Mesendoderm (in vitro differentiated cells): Measurements from ENCODE around the gene AGBL1.

Source experiments
- DNase-seq: peaks from one replicate; pipeline ENCODE4 v3.0.0; 2013
- H2AK5ac ChIP-seq: 2 replicates; pipeline ENCODE4 v1.6.1; 2013; ENCODE audit warnings: low read length, inconsistent platforms
- H2BK120ac ChIP-seq: 2 replicates; pipeline ENCODE4 v1.6.1; 2013; ENCODE audit warnings: low read depth, mild to moderate bottlenecking, low read length, moderate library complexity, mixed read lengths
- H2BK15ac ChIP-seq: replicated peaks from 2 replicates; pipeline ENCODE4 v1.6.1; 2013; ENCODE audit warnings: low read depth, mild to moderate bottlenecking, moderate library complexity
- H2BK5ac ChIP-seq: 2 replicates; pipeline ENCODE4 v1.6.1; 2013; ENCODE audit warnings: low read length, inconsistent platforms
- H3K18ac ChIP-seq: 2 replicates; pipeline ENCODE4 v1.6.1; 2013; ENCODE audit warnings: mild to moderate bottlenecking, low read length, mixed read lengths
- H3K23ac ChIP-seq: one replicate; pipeline ENCODE4 v1.6.1; 2013; ENCODE audit warnings: low read length
- H3K27ac ChIP-seq: 2 replicates; pipeline ENCODE4 v1.5.1; 2013; ENCODE audit warnings: low read depth, mild to moderate bottlenecking, inconsistent platforms, low read length, moderate library complexity
- H3K27me3 ChIP-seq: 2 replicates; pipeline ENCODE4 v1.6.1; 2013; ENCODE audit warnings: low read length, control low read depth, mild to moderate bottlenecking, inconsistent platforms; ENCODE audit not compliant: insufficient read depth, poor library complexity
- H3K36me3 ChIP-seq: 2 replicates; pipeline ENCODE4 v1.6.1; 2013; ENCODE audit warnings: low read length, inconsistent platforms; ENCODE audit not compliant: control insufficient read depth, insufficient read depth
- H3K4ac ChIP-seq: one replicate; pipeline ENCODE4 v1.6.1; 2013; ENCODE audit warnings: low read depth, mild to moderate bottlenecking, low read length, moderate library complexity
- H3K4me1 ChIP-seq: 2 replicates; pipeline ENCODE4 v1.6.1; 2013; ENCODE audit warnings: low read depth, low read length, inconsistent platforms; ENCODE audit not compliant: control insufficient read depth
- H3K4me2 ChIP-seq: 2 replicates; pipeline ENCODE4 v1.6.1; 2013; ENCODE audit warnings: low read length
- H3K4me3 ChIP-seq: 2 replicates; pipeline ENCODE4 v1.5.1; 2013; ENCODE audit warnings: mild to moderate bottlenecking, low read length
- H3K56ac ChIP-seq: one replicate; pipeline ENCODE4 v1.6.1; 2013; ENCODE audit warnings: low read length
- H3K79me1 ChIP-seq: 2 replicates; pipeline ENCODE4 v1.6.1; 2013; ENCODE audit warnings: low read length, inconsistent platforms
- H3K79me2 ChIP-seq: 2 replicates; pipeline ENCODE4 v1.6.1; 2013; ENCODE audit warnings: mild to moderate bottlenecking, low read length; ENCODE audit not compliant: control insufficient read depth, insufficient read depth
- H3K9ac ChIP-seq: 2 replicates; pipeline ENCODE4 v1.6.1; 2013; ENCODE audit warnings: low read length, inconsistent platforms
- H4K5ac ChIP-seq: one replicate; pipeline ENCODE4 v1.6.1; 2013; ENCODE audit warnings: low read length
- H4K8ac ChIP-seq: one replicate; pipeline ENCODE4 v1.6.1; 2013; ENCODE audit warnings: low read depth, mild to moderate bottlenecking, control low read depth, low read length, moderate library complexity
- WGBS: extraction: QIAGEN DNeasy Blood & Tissue Kit; methylation state at CpG from one replicate; pipeline ENCODE4 v1.1.7; 2013; ENCODE audit warnings: low lambda C conversion rate, missing lambda C conversion rate; ENCODE audit not compliant: insufficient coverage; ENCODE audit errors: extremely low coverage; 5-methylcytosine and 5-hydroxymethylcytosine counted together

Gene AGBL1

GRCh38 chr15:86392874-86393273 is 313.2 kb downstream of the AGBL1 start:
- no peak overlapping the region for H4K5ac ChIP-seq
- no peak overlapping the region for H3K23ac ChIP-seq
- no peaks in the 10 kb centered on the region for H3K36me3 ChIP-seq
- no peaks in the 10 kb centered on the region for H3K4me1 ChIP-seq
- H3K27me3 ChIP-seq = no peaks in the 10 kb centered on the region
- H4K8ac ChIP-seq = no peak overlapping the region
- H3K9ac ChIP-seq = no peak overlapping the region
- no CpG with 5 or more reads among the region's 2 CpGs for WGBS
- H3K56ac ChIP-seq = no peak overlapping the region
- no peak overlapping the region for H2AK5ac ChIP-seq
- H3K4me2 ChIP-seq = no peak overlapping the region
- no peaks in the 10 kb centered on the region for H3K79me1 ChIP-seq
- no peak for DNase-seq
- no peaks in the 10 kb centered on the region for H3K79me2 ChIP-seq
- H3K27ac ChIP-seq = no peak overlapping the region
- H2BK120ac ChIP-seq = no peak overlapping the region
- no peak overlapping the region for H2BK15ac ChIP-seq
- H2BK5ac ChIP-seq = no peak overlapping the region
- no peak overlapping the region for H3K4me3 ChIP-seq
- H3K4ac ChIP-seq = no peak overlapping the region
- no peak overlapping the region for H3K18ac ChIP-seq

- Histone ChIP-seq H3K56ac (no peak overlapping the region), H3K9ac (no peak overlapping the region), H3K23ac (no peak overlapping the region), H2BK15ac (no peak overlapping the region), H3K4me2 (no peak overlapping the region), H2BK5ac (no peak overlapping the region), H2BK120ac (no peak overlapping the region), H2AK5ac (no peak overlapping the region), H3K4me3 (no peak overlapping the region), H3K27ac (no peak overlapping the region), H4K8ac (no peak overlapping the region), H3K79me2 (no peaks in the 10 kb centered on the region), H3K4ac (no peak overlapping the region), H3K27me3 (no peaks in the 10 kb centered on the region), H3K4me1 (no peaks in the 10 kb centered on the region), H4K5ac (no peak overlapping the region), H3K18ac (no peak overlapping the region), H3K36me3 (no peaks in the 10 kb centered on the region), H3K79me1 (no peaks in the 10 kb centered on the region)
- no CpG with 5 or more reads among the region's 1 CpG for WGBS
- no peak for DNase-seq
Observed at GRCh38 chr15:86394866-86395265, 315.2 kb downstream of the AGBL1 start.

- H2AK5ac ChIP-seq = no peak overlapping the region
- no peak overlapping the region for H3K4me3 ChIP-seq
- H2BK15ac ChIP-seq = no peak overlapping the region
- no peak overlapping the region for H2BK120ac ChIP-seq
- H3K4me2 ChIP-seq = no peak overlapping the region
- no peak overlapping the region for H3K4ac ChIP-seq
- no peak overlapping the region for H3K27ac ChIP-seq
- no peak overlapping the region for H4K8ac ChIP-seq
- no peaks in the 10 kb centered on the region for H3K36me3 ChIP-seq
- no peak overlapping the region for H3K56ac ChIP-seq
- WGBS = no CpG with 5 or more reads among the region's 5 CpGs
- no peak overlapping the region for H3K23ac ChIP-seq
- DNase-seq = no peak
- no peak overlapping the region for H3K9ac ChIP-seq
- no peak overlapping the region for H2BK5ac ChIP-seq
- no peaks in the 10 kb centered on the region for H3K4me1 ChIP-seq
- H3K27me3 ChIP-seq = no peaks in the 10 kb centered on the region
- H4K5ac ChIP-seq = no peak overlapping the region
- H3K79me2 ChIP-seq = no peaks in the 10 kb centered on the region
- no peaks in the 10 kb centered on the region for H3K79me1 ChIP-seq
- no peak overlapping the region for H3K18ac ChIP-seq
Observed at GRCh38 chr15:86399041-86399954, 319.6 kb downstream of the AGBL1 start.

GRCh38 chr15:86403221-86403620 is 323.6 kb downstream of the AGBL1 start:
- no peak overlapping the region for H3K23ac ChIP-seq
- H3K18ac ChIP-seq = no peak overlapping the region
- no peaks in the 10 kb centered on the region for H3K36me3 ChIP-seq
- no peak overlapping the region for H3K9ac ChIP-seq
- no peak overlapping the region for H3K4me3 ChIP-seq
- H3K4ac ChIP-seq = no peak overlapping the region
- H3K27ac ChIP-seq = no peak overlapping the region
- no peak overlapping the region for H3K56ac ChIP-seq
- no peak overlapping the region for H4K8ac ChIP-seq
- no peak overlapping the region for H2BK15ac ChIP-seq
- H3K4me2 ChIP-seq = no peak overlapping the region
- H4K5ac ChIP-seq = no peak overlapping the region
- H3K27me3 ChIP-seq = no peaks in the 10 kb centered on the region
- H2BK5ac ChIP-seq = no peak overlapping the region
- H3K79me2 ChIP-seq = no peaks in the 10 kb centered on the region
- H3K79me1 ChIP-seq = no peaks in the 10 kb centered on the region
- H2BK120ac ChIP-seq = no peak overlapping the region
- no peaks in the 10 kb centered on the region for H3K4me1 ChIP-seq
- no peak for DNase-seq
- no peak overlapping the region for H2AK5ac ChIP-seq

- no peak for DNase-seq
- H3K9ac ChIP-seq = no peak overlapping the region
- H3K4me3 ChIP-seq = no peak overlapping the region
Observed at GRCh38 chr15:86403914-86404583, 324.4 kb downstream of the AGBL1 start.

More at GRCh38 chr15:86403914-86404583, 324.4 kb downstream of the AGBL1 start:
- Histone ChIP-seq H3K4ac (no peak overlapping the region), H3K79me2 (no peaks in the 10 kb centered on the region), H2BK120ac (no peak overlapping the region), H2BK5ac (no peak overlapping the region), H3K27ac (no peak overlapping the region), H3K4me1 (no peaks in the 10 kb centered on the region), H2BK15ac (no peak overlapping the region), H3K4me2 (no peak overlapping the region), H2AK5ac (no peak overlapping the region), H4K8ac (no peak overlapping the region), H3K23ac (no peak overlapping the region), H4K5ac (no peak overlapping the region), H3K79me1 (no peaks in the 10 kb centered on the region), H3K27me3 (no peaks in the 10 kb centered on the region), H3K18ac (no peak overlapping the region), H3K56ac (no peak overlapping the region), H3K36me3 (no peaks in the 10 kb centered on the region)
- WGBS = no CpG with 5 or more reads among the region's 3 CpGs
